SU-DHL-6 (cell line): ENCODE measurements around the gene PLCL1.

Experiments used
- H2AFZ ChIP-seq: fragments of 200-600 bp; sonication (generic); 2 replicates; pipeline ENCODE4 v1.6.1; 2014; ENCODE audit warnings: low read depth, mild to moderate bottlenecking, moderate library complexity, mixed read lengths, antibody characterized with exemption, low read length; ENCODE audit not compliant: severe bottlenecking
- H3F3A ChIP-seq: fragments of 200-600 bp; shearing (Covaris generic); 2 replicates; pipeline ENCODE4 v1.6.0; 2016; ENCODE audit warnings: antibody characterized with exemption, mild to moderate bottlenecking; ENCODE audit not compliant: insufficient read depth
- H3K27ac ChIP-seq: fragments of 200-600 bp; sonication (generic); 2 replicates; pipeline ENCODE4 v1.5.1; 2016; ENCODE audit warnings: low read depth, mild to moderate bottlenecking, low read length, moderate library complexity, mixed read lengths
- H3K27me3 ChIP-seq: fragments of 200-600 bp; sonication (generic), shearing (Covaris generic); 2 replicates; pipeline ENCODE4 v1.6.0; 2014; ENCODE audit warnings: mild to moderate bottlenecking, low read length
- H3K36me3 ChIP-seq: fragments of 200-600 bp; sonication (generic); 2 replicates; pipeline ENCODE4 v1.6.1; 2014; ENCODE audit warnings: mild to moderate bottlenecking, low read length, mixed read lengths
- H3K4me2 ChIP-seq: fragments of 300-600, 200-600 bp; shearing (Covaris generic), sonication (generic); 2 replicates; pipeline ENCODE4 v1.6.0; 2014; ENCODE audit warnings: low read length, low read depth, mild to moderate bottlenecking; ENCODE audit not compliant: poor library complexity, severe bottlenecking
- H3K4me3 ChIP-seq: fragments of 200-600 bp; sonication (generic); 2 replicates; pipeline ENCODE4 v1.5.1; 2014; ENCODE audit warnings: antibody characterized with exemption, low read length, mild to moderate bottlenecking, mixed read lengths; ENCODE audit not compliant: insufficient read depth, poor library complexity, severe bottlenecking
- H3K79me2 ChIP-seq: fragments of 200-600 bp; sonication (generic); 2 replicates; pipeline ENCODE4 v1.6.1; 2014; ENCODE audit warnings: mild to moderate bottlenecking, low read length, moderate library complexity; ENCODE audit not compliant: insufficient read depth
- H3K9ac ChIP-seq: fragments of 200-600 bp; sonication (generic); 2 replicates; pipeline ENCODE4 v1.7.0; 2014; ENCODE audit warnings: mild to moderate bottlenecking, low read length
- H3K9me2 ChIP-seq: fragments of 200-600 bp; sonication (generic); replicated peaks from 2 replicates; pipeline ENCODE4 v1.6.1; 2014; ENCODE audit warnings: low read length; ENCODE audit not compliant: insufficient read depth
- H3K9me3 ChIP-seq: fragments of 200-600 bp; sonication (generic); 2 replicates; pipeline ENCODE4 v1.6.1; 2014; ENCODE audit warnings: low read length, mixed read lengths; ENCODE audit not compliant: insufficient read depth
- H4K20me1 ChIP-seq: fragments of 200-600 bp; sonication (generic); 2 replicates; pipeline ENCODE4 v1.6.1; 2014; ENCODE audit warnings: low read depth, mild to moderate bottlenecking, antibody characterized with exemption, low read length, moderate library complexity, mixed read lengths
- CTCF ChIP-seq: fragments of 200-600 bp; sonication (generic); IDR thresholded peaks from one replicate; pipeline ENCODE4 v1.5.1; 2017; ENCODE audit warnings: antibody characterized with exemption, mild to moderate bottlenecking, low read length, moderate library complexity; ENCODE audit not compliant: insufficient read depth, poor library complexity, severe bottlenecking
- EZH2phosphoT487 ChIP-seq: fragments of 200-600 bp; sonication (generic), shearing (Covaris generic); conservative IDR thresholded peaks from 2 replicates; pipeline ENCODE4 v1.6.1; 2018; ENCODE audit warnings: mild to moderate bottlenecking, antibody characterized with exemption, low read length, moderate library complexity, mixed read lengths

PLCL1 gene

GRCh38 chr2:198167346-198167745, 363.0 kb downstream of the PLCL1 start:
- no peaks in the 10 kb centered on the region for H3K9me2 ChIP-seq
- H4K20me1 ChIP-seq, result no peaks in the 10 kb centered on the region
- no peaks in the 10 kb centered on the region for H3K36me3 ChIP-seq
- no peak overlapping the region for H2AFZ ChIP-seq
- TF ChIP-seq EZH2phosphoT487 (no peak), CTCF (no peak)
- H3K27ac ChIP-seq, result no peak overlapping the region
- H3K4me2 ChIP-seq, result no peak overlapping the region
- H3K4me3 ChIP-seq, result no peak overlapping the region
- no peaks in the 10 kb centered on the region for H3K79me2 ChIP-seq
- no peak overlapping the region for H3K9ac ChIP-seq
- no peaks in the 10 kb centered on the region for H3F3A ChIP-seq
- H3K27me3 ChIP-seq, result no peaks in the 10 kb centered on the region
- no peaks in the 10 kb centered on the region for H3K9me3 ChIP-seq

GRCh38 chr2:198168651-198169050, 364.3 kb downstream of the PLCL1 start:
- Histone ChIP-seq H3F3A (no peaks in the 10 kb centered on the region), H3K9me2 (no peaks in the 10 kb centered on the region), H4K20me1 (no peaks in the 10 kb centered on the region), H3K4me2 (no peak overlapping the region), H2AFZ (no peak overlapping the region), H3K9ac (no peak overlapping the region), H3K36me3 (no peaks in the 10 kb centered on the region), H3K9me3 (no peaks in the 10 kb centered on the region), H3K79me2 (no peaks in the 10 kb centered on the region), H3K4me3 (no peak overlapping the region), H3K27ac (no peak overlapping the region), H3K27me3 (no peaks in the 10 kb centered on the region)
- TF ChIP-seq CTCF, result no peak
- no peak for TF ChIP-seq EZH2phosphoT487

DNA sequence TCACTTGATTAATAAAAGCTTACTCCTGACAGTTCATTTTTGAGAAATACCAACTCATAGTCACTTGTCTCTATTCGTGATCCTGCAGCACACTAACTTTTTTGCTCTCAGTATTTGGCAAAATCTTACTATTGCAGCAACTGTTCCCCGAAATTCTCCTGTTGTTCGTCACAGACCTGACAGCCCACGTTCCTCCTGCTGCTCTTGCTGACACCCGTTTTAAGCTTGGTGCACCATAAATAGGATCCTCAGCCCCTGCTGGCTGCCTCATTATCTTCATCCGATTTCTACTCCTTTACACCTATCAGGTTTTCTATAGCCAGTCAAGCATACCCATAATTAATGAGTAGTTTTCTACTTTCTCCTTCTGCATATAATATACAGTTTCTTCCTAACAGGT, 368.8 kb downstream of the PLCL1 start:
- no peaks in the 10 kb centered on the region for H3K9me2 ChIP-seq
- TF ChIP-seq EZH2phosphoT487, result no peak
- TF ChIP-seq CTCF, result no peak
- no peak overlapping the region for H3K4me2 ChIP-seq

More for the DNA sequence above, 368.8 kb downstream of the PLCL1 start:
- H3F3A ChIP-seq, result no peaks in the 10 kb centered on the region
- no peaks in the 10 kb centered on the region for H3K27me3 ChIP-seq
- no peaks in the 10 kb centered on the region for H4K20me1 ChIP-seq
- H3K36me3 ChIP-seq, result no peaks in the 10 kb centered on the region
- H3K9ac ChIP-seq, result no peak overlapping the region
- no peaks in the 10 kb centered on the region for H3K9me3 ChIP-seq
- no peak overlapping the region for H3K27ac ChIP-seq
- H2AFZ ChIP-seq, result no peak overlapping the region
- no peaks in the 10 kb centered on the region for H3K79me2 ChIP-seq
- H3K4me3 ChIP-seq, result no peak overlapping the region
